ENCODE data around the gene IL17D. TPM values are rescaled to one million over a fixed set of nuclear protein-coding genes. Genes with fewer than 3 reads are reported as not detected.

IL17D gene
- total RNA-seq, 1 experiment from 2014 or later, result 0.59 TPM

DNA sequence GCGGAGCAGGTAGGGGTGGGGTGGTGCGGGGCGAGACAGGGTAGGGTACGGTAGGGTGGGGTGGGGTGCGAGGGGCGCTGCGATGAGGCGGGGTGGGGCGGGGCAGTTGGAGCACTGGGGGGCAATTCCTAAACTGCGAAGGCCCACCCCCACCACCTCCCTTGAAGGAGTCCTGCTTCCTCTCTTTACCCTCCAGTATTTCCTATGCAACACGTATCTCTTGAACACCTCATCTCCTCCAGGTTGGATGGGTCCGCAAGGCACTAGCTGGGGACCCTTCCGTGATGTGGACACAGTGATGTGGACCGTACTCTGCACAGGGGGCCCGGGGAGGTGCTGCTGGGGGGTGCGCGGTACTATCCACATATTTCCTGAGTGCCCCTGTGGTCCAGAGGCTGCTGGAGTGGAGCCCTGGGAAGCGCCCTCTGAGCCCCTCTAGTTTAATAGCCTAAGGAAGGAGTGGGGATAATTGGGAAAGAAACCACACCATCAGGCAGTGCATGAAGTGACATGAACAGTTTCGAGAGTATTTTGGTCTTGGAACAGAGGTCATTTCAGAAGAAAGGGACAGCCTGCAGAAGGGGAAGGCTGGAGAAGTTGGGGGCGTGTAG, 1.1 kb downstream of the IL17D start (continued):
- TF ChIP-seq, protein P1, sequence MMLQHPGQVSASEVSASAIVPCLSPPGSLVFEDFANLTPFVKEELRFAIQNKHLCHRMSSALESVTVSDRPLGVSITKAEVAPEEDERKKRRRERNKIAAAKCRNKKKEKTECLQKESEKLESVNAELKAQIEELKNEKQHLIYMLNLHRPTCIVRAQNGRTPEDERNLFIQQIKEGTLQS (CRISPR knock-in tag; conservative IDR thresholded peaks at IDR 0.05), result no peak
- TF ChIP-seq ZNF396 (CRISPR knock-in tag; IDR thresholded peaks at IDR 0.05; ENCODE audit: borderline replicate concordance) (no peak), ZNF317 (CRISPR knock-in tag; IDR thresholded peaks at IDR 0.05; ENCODE audit: borderline replicate concordance, low read depth) (no peak), ZNF671 (CRISPR knock-in tag; IDR thresholded peaks at IDR 0.05) (no peak), MXD4 (CRISPR knock-in tag; IDR thresholded peaks at IDR 0.05; ENCODE audit: borderline replicate concordance) (no peak), SOX15 (CRISPR knock-in tag; IDR thresholded peaks at IDR 0.05) (no peak)
- TF ChIP-seq, protein P2, sequence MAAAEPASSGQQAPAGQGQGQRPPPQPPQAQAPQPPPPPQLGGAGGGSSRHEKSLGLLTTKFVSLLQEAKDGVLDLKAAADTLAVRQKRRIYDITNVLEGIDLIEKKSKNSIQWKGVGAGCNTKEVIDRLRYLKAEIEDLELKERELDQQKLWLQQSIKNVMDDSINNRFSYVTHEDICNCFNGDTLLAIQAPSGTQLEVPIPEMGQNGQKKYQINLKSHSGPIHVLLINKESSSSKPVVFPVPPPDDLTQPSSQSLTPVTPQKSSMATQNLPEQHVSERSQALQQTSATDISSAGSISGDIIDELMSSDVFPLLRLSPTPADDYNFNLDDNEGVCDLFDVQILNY (CRISPR knock-in tag; IDR thresholded peaks at IDR 0.05), result no peak
- TF ChIP-seq, protein P3, sequence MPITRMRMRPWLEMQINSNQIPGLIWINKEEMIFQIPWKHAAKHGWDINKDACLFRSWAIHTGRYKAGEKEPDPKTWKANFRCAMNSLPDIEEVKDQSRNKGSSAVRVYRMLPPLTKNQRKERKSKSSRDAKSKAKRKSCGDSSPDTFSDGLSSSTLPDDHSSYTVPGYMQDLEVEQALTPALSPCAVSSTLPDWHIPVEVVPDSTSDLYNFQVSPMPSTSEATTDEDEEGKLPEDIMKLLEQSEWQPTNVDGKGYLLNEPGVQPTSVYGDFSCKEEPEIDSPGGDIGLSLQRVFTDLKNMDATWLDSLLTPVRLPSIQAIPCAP (CRISPR knock-in tag; IDR thresholded peaks at IDR 0.05), result no peak
- TF ChIP-seq, protein P4, sequence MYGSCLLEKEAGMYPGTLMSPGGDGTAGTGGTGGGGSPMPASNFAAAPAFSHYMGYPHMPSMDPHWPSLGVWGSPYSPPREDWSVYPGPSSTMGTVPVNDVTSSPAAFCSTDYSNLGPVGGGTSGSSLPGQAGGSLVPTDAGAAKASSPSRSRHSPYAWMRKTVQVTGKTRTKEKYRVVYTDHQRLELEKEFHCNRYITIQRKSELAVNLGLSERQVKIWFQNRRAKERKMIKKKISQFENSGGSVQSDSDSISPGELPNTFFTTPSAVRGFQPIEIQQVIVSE (CRISPR knock-in tag; IDR thresholded peaks at IDR 0.05; ENCODE audit: borderline replicate concordance), result no peak

DNA sequence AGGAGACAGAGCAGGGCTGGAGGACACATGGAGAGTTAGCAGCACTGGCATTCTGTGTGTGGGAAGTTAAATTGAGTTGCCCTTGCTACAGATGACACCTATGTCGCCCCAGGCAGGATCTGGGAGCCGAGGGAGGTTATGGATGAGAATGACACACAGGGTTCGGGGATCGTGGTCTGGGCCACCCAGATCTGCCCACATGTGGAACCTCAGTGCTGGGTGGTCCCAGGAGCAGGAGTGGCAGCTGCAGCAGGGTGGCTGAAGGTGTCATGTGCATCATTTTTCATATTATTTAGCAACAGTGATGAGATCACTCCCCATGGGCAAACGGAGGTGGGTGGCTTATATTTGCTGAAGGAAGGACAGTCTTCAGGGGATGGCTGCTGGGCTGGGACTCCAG, 3.2 kb downstream of the IL17D start:
- Mint-ChIP-seq H3K4me3 (no peak overlapping the region), H3K36me3 (no peaks in the 10 kb centered on the region), H3K27me3 (ENCODE audit: low read depth) (peaks cover 29% of the 10 kb centered on the region), H3K27ac (no peak overlapping the region), H3K9me3 (no peaks in the 10 kb centered on the region), H3K4me1 (peaks cover 13% of the 10 kb centered on the region)
- ChIA-PET CTCF (no interaction called here), POLR2A (no interaction called here)
- ATAC-seq (no peak), DNase-seq (ENCODE audit: low spot score) (no peak)
- TF ChIP-seq NFYB (CRISPR knock-in tag; conservative IDR thresholded peaks at IDR 0.05; ENCODE audit: low read depth) (no peak), ELF4 (CRISPR knock-in tag; IDR thresholded peaks at IDR 0.05; ENCODE audit: low read depth) (no peak), FOXK1 (CRISPR knock-in tag; IDR thresholded peaks at IDR 0.05) (no peak)
- TF ChIP-seq, protein P5, sequence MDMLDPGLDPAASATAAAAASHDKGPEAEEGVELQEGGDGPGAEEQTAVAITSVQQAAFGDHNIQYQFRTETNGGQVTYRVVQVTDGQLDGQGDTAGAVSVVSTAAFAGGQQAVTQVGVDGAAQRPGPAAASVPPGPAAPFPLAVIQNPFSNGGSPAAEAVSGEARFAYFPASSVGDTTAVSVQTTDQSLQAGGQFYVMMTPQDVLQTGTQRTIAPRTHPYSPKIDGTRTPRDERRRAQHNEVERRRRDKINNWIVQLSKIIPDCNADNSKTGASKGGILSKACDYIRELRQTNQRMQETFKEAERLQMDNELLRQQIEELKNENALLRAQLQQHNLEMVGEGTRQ (CRISPR knock-in tag; IDR thresholded peaks at IDR 0.05), result no peak
- TF ChIP-seq, protein P6, sequence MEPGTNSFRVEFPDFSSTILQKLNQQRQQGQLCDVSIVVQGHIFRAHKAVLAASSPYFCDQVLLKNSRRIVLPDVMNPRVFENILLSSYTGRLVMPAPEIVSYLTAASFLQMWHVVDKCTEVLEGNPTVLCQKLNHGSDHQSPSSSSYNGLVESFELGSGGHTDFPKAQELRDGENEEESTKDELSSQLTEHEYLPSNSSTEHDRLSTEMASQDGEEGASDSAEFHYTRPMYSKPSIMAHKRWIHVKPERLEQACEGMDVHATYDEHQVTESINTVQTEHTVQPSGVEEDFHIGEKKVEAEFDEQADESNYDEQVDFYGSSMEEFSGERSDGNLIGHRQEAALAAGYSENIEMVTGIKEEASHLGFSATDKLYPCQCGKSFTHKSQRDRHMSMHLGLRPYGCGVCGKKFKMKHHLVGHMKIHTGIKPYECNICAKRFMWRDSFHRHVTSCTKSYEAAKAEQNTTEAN (CRISPR knock-in tag; IDR thresholded peaks at IDR 0.05), result no peak

DNA sequence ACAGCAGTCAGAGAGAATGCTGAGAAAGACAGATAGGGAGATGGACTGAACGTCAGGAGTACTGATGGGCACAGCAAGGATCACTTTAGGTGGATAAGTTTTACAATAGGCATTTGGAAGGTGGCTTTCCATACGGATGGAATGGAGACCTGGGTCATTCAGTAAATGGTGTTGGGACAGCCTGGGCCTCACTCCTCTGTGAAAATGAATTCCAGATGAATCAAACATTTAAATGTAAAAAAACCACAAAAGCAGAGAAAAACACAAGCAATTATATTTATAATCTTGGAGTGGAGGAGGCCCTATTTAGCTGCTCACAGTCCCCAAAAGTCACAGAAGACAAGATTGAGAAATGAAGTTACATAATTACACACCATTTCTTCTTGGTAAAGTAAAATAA, 4.7 kb downstream of the IL17D start:
- ATAC-seq, result no peak
- no peak overlapping the region for H3K4me3 Mint-ChIP-seq
- no peaks in the 10 kb centered on the region for H3K9me3 Mint-ChIP-seq
- no peaks in the 10 kb centered on the region for H3K36me3 Mint-ChIP-seq
- TF ChIP-seq, protein P7, sequence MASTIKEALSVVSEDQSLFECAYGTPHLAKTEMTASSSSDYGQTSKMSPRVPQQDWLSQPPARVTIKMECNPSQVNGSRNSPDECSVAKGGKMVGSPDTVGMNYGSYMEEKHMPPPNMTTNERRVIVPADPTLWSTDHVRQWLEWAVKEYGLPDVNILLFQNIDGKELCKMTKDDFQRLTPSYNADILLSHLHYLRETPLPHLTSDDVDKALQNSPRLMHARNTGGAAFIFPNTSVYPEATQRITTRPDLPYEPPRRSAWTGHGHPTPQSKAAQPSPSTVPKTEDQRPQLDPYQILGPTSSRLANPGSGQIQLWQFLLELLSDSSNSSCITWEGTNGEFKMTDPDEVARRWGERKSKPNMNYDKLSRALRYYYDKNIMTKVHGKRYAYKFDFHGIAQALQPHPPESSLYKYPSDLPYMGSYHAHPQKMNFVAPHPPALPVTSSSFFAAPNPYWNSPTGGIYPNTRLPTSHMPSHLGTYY (CRISPR knock-in tag; IDR thresholded peaks at IDR 0.05), result no peak
- TF ChIP-seq, protein P8, sequence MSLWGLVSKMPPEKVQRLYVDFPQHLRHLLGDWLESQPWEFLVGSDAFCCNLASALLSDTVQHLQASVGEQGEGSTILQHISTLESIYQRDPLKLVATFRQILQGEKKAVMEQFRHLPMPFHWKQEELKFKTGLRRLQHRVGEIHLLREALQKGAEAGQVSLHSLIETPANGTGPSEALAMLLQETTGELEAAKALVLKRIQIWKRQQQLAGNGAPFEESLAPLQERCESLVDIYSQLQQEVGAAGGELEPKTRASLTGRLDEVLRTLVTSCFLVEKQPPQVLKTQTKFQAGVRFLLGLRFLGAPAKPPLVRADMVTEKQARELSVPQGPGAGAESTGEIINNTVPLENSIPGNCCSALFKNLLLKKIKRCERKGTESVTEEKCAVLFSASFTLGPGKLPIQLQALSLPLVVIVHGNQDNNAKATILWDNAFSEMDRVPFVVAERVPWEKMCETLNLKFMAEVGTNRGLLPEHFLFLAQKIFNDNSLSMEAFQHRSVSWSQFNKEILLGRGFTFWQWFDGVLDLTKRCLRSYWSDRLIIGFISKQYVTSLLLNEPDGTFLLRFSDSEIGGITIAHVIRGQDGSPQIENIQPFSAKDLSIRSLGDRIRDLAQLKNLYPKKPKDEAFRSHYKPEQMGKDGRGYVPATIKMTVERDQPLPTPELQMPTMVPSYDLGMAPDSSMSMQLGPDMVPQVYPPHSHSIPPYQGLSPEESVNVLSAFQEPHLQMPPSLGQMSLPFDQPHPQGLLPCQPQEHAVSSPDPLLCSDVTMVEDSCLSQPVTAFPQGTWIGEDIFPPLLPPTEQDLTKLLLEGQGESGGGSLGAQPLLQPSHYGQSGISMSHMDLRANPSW (CRISPR knock-in tag; conservative IDR thresholded peaks at IDR 0.05; ENCODE audit: low read depth), result no peak
- no peak for DNase-seq (ENCODE audit: low spot score)
- ChIA-PET POLR2A (no interaction called here), CTCF (interaction anchor here (1.1 to 1.7 kb wide), 2 partner anchors 9 to 215 kb away, joined by 3 to 5 read pairs; no protein-coding TSS in a partner anchor)
- H3K27ac Mint-ChIP-seq, result no peak overlapping the region
- H3K4me1 Mint-ChIP-seq, result peaks cover 14% of the 10 kb centered on the region
- peaks cover 17% of the 10 kb centered on the region for H3K27me3 Mint-ChIP-seq (ENCODE audit: low read depth)
